CD4-positive, alpha-beta T cell treated with Interleukin-15 for 1 hour (primary cell): Measurements from ENCODE around the gene FAM110A.
"Not testable (repeated sequence)": the region's sequence is repeated elsewhere in the genome, so short reads cannot be mapped to it uniquely, and the experiment has no call there.

Source experiments
- DNase-seq: peaks from one replicate; pipeline ENCODE4 v3.0.0-alpha.2; 2020

Gene FAM110A

GRCh38 chr20:833450-834150 is at the start of gene FAM110A:
FAM110A (plus strand) TSS chr20:833715; CDS start chr20:844805, 11,090 bp downstream.
- DNase-seq: peak; percentile 95

- DNase-seq: no peak
Measured at GRCh38 chr20:787825-788224, 45.7 kb upstream of the FAM110A start.

GRCh38 chr20:791056-791455 is 42.5 kb upstream of the FAM110A start:
- no peak for DNase-seq

GRCh38 chr20:792248-792647 is 41.3 kb upstream of the FAM110A start:
- DNase-seq: no peak

GRCh38 chr20:796921-797320 is 36.6 kb upstream of the FAM110A start:
- no peak for DNase-seq

- not testable (repeated sequence) for DNase-seq
Measured at GRCh38 chr20:798746-799145, 34.8 kb upstream of the FAM110A start.

- DNase-seq: not testable (repeated sequence)
Measured at GRCh38 chr20:800026-800425, 33.5 kb upstream of the FAM110A start.

GRCh38 chr20:801678-802077 is 31.8 kb upstream of the FAM110A start:
- no peak for DNase-seq

GRCh38 chr20:805713-806112 is 27.8 kb upstream of the FAM110A start:
- no peak for DNase-seq

- not testable (repeated sequence) for DNase-seq
Measured at GRCh38 chr20:811776-812434, 21.6 kb upstream of the FAM110A start.

GRCh38 chr20:812435-812814 is 21.1 kb upstream of the FAM110A start:
- DNase-seq: not testable (repeated sequence)

GRCh38 chr20:813390-813789 is 20.1 kb upstream of the FAM110A start:
- DNase-seq: no peak

- no peak for DNase-seq
Measured at GRCh38 chr20:815226-815625, 18.3 kb upstream of the FAM110A start.

GRCh38 chr20:815914-816606 is 17.5 kb upstream of the FAM110A start:
- peak; percentile 64 for DNase-seq

GRCh38 chr20:818001-818664 is 15.4 kb upstream of the FAM110A start:
- no peak for DNase-seq

- DNase-seq: no peak
Measured at GRCh38 chr20:819680-820322, 13.7 kb upstream of the FAM110A start.

- DNase-seq: no peak
Measured at GRCh38 chr20:820323-820953, 13.1 kb upstream of the FAM110A start.

GRCh38 chr20:821046-821730 is 12.3 kb upstream of the FAM110A start:
- no peak for DNase-seq

- DNase-seq: no peak
Measured at GRCh38 chr20:821731-822065, 11.8 kb upstream of the FAM110A start.

GRCh38 chr20:822651-823573 is 10.6 kb upstream of the FAM110A start:
- no peak for DNase-seq

- DNase-seq: no peak
Measured at GRCh38 chr20:823574-823902, 10.0 kb upstream of the FAM110A start.
